ENCODE measurements around the gene ZPR1.
"Not testable (repeated sequence)": the region's sequence is repeated elsewhere in the genome, so short reads cannot be mapped to it uniquely, and the experiment has no call there.

The ZPR1 gene

DNA sequence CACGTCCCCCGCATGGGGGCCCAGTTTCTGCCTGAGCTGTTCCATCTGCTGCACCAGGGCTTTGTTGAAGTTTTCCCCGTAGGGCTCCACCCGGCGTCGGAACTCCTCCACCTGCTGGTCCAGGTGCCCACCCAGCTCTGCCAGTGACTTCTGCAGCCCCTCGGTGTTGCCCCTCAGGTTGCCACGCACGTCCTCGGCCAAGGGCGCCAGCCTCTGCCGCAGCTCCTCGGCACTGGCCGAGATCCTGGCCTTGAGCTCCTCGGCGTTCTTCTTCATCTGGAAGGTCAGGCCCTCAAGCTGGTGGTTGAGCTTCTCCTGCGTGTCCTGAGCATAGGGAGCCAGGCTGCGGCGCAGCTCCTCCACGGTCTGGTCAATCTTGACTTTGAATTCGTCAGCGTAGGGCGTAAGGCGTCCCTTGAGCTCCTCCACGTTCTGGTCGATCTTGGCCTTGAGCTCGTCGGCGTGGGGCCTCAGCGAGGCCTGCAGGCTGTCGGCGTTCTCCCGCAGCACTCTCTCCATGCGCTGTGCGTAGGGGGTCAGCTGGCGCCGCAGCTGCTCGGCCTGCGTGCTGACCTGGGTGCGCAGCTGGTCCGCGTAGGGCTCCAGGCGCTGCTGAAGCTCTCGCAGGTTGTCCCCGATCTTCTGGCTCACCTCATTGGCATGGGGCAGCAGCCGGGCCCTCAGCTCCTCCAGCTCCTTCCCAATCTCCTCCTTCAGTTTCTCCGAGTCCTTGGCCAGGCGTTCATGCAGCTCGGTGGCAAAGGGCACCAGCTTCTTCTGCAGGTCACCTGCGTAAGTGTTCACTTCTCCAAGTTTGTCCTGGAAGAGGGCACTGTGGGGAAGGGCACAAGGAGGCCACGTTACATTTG lies 33.5 kb upstream of the ZPR1 start:
- H3K27ac ChIP-seq (ENCODE audit: low read depth, low read length): no peak overlapping the region
- H3K27me3 ChIP-seq (ENCODE audit: control insufficient read depth in 1 of 2, insufficient read depth in 2 of 2, low read length in 2 of 2): no peaks in the 10 kb centered on the region
- H3K4me3 ChIP-seq (ENCODE audit: low read depth in 1 of 2, low read length in 2 of 2): no peak overlapping the region
- H3K9me3 ChIP-seq (ENCODE audit: low read length): no peaks in the 10 kb centered on the region
- H3K9ac ChIP-seq (ENCODE audit: low read length): no peak overlapping the region
- no peaks in the 10 kb centered on the region for H3K4me1 ChIP-seq (ENCODE audit: insufficient read depth, low read length)
- no peaks in the 10 kb centered on the region for H3K36me3 ChIP-seq (ENCODE audit: insufficient read depth, low read length)

DNA sequence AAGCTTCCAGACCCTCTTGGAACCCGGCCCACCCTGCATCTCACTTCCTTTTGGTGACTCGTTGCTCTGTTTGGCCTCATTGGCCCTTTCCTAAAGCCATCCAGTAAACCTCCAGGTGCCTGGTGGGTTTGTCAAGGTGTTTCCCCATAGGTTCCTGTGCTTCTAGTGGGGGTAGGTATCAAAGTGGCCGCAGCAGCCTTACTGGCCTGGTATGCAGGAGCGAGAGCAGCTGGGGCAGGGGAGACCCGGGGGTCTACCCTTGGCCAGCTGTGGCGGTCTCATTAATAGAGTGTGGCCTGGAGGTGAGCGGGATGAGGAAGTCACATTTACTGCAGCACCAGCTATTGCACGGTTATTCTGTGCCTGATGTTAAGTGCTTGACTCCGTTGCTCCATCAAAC lies 31.2 kb upstream of the ZPR1 start:
- no peaks in the 10 kb centered on the region for H3K36me3 ChIP-seq (ENCODE audit: insufficient read depth, low read length)
- H3K27ac ChIP-seq (ENCODE audit: low read depth, low read length): no peak overlapping the region
- H3K9me3 ChIP-seq (ENCODE audit: low read length): no peaks in the 10 kb centered on the region
- H3K4me1 ChIP-seq (ENCODE audit: insufficient read depth, low read length): no peaks in the 10 kb centered on the region
- H3K27me3 ChIP-seq (ENCODE audit: control insufficient read depth in 1 of 2, insufficient read depth in 2 of 2, low read length in 2 of 2): no peaks in the 10 kb centered on the region
- H3K9ac ChIP-seq (ENCODE audit: low read length): no peak overlapping the region
- no peak overlapping the region for H3K4me3 ChIP-seq (ENCODE audit: low read depth in 1 of 2, low read length in 2 of 2)

DNA sequence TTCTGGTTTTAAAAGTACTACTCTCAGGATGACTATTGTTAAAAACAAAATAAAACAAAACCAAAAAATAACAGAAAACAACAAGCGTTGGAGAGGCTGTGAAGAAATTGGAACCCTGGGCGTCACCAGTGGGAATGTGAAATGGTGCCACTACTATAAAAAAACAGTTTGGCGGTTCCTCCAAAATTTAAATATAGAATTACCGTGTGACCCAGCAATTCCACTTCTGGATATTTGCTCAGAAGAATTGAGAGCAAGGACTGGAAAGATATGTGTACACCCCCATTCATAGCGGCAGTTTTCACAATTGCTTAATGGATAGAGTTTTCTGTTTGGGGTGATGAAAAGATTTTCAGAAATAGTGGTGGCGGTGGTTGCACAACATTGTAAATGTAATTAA lies 26.7 kb upstream of the ZPR1 start:
- Histone ChIP-seq H3K9me3 (ENCODE audit: low read length) (no peaks in the 10 kb centered on the region), H3K27ac (ENCODE audit: low read depth, low read length) (no peak overlapping the region), H3K36me3 (ENCODE audit: insufficient read depth, low read length) (no peaks in the 10 kb centered on the region), H3K9ac (ENCODE audit: low read length) (no peak overlapping the region), H3K4me1 (ENCODE audit: insufficient read depth, low read length) (no peaks in the 10 kb centered on the region), H3K4me3 (ENCODE audit: low read depth in 1 of 2, low read length in 2 of 2) (no peak overlapping the region), H3K27me3 (ENCODE audit: control insufficient read depth in 1 of 2, insufficient read depth in 2 of 2, low read length in 2 of 2) (no peaks in the 10 kb centered on the region)

DNA sequence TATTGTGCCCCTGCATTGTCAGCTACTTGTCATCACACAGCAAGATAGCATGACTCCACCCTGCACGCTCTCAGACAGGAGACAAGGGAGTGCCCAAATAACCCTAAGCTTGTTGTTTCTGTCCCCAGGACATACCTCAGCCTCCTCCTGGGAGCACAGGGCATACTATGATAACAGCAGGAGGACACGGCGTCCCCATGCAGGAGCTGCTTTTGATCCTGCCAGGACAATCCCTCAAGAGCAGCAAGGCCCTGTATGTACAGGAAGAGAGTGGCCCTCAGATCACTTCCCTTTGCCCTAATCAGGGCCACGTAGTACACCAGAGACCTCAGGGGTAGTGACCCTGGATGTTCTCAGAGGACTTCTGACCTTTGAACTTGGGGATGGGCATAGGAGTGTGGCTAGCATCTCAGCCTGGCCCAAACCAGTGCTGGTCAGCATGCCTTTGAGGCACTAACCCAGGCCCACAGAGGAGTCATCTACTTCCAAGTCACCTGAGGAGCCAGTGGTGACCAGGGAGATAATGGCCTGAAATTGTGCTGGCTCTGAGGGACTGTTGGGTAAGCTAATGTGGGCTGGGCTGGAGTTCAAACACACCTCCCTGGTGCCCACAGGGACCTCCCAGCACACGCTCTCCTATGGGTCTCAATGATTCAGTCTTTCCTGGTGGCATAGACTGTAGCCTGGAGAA lies 26.1 kb upstream of the ZPR1 start:
- Histone ChIP-seq H3K4me1 (ENCODE audit: insufficient read depth, low read length) (no peaks in the 10 kb centered on the region), H3K4me3 (ENCODE audit: low read depth in 1 of 2, low read length in 2 of 2) (no peak overlapping the region), H3K27ac (ENCODE audit: low read depth, low read length) (no peak overlapping the region), H3K27me3 (ENCODE audit: control insufficient read depth in 1 of 2, insufficient read depth in 2 of 2, low read length in 2 of 2) (no peaks in the 10 kb centered on the region), H3K36me3 (ENCODE audit: insufficient read depth, low read length) (no peaks in the 10 kb centered on the region), H3K9me3 (ENCODE audit: low read length) (no peaks in the 10 kb centered on the region), H3K9ac (ENCODE audit: low read length) (no peak overlapping the region)

DNA sequence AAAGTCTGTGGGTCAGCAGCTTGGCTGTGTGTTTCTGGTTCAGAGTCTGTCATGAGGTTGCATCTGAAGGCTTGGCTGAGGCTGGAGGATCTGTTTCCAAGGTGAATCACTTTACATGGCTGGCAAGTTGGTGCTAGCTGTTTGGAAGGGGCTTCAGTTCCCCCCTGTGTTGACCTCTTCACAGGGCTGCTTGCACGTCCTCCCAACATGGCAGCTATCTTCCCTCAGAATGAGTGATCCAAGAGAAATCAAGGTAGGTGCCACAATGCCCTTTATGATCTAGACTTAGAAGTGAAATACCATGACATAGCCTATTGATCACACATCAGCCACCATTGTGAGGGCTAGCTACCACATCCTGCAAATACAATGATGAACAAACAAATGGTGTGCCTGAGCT lies 25.3 kb upstream of the ZPR1 start:
- Histone ChIP-seq H3K4me1 (ENCODE audit: insufficient read depth, low read length) (no peaks in the 10 kb centered on the region), H3K4me3 (ENCODE audit: low read depth in 1 of 2, low read length in 2 of 2) (no peak overlapping the region), H3K9ac (ENCODE audit: low read length) (no peak overlapping the region), H3K9me3 (ENCODE audit: low read length) (no peaks in the 10 kb centered on the region), H3K27me3 (ENCODE audit: control insufficient read depth in 1 of 2, insufficient read depth in 2 of 2, low read length in 2 of 2) (no peaks in the 10 kb centered on the region), H3K36me3 (ENCODE audit: insufficient read depth, low read length) (no peaks in the 10 kb centered on the region), H3K27ac (ENCODE audit: low read depth, low read length) (no peak overlapping the region)

DNA sequence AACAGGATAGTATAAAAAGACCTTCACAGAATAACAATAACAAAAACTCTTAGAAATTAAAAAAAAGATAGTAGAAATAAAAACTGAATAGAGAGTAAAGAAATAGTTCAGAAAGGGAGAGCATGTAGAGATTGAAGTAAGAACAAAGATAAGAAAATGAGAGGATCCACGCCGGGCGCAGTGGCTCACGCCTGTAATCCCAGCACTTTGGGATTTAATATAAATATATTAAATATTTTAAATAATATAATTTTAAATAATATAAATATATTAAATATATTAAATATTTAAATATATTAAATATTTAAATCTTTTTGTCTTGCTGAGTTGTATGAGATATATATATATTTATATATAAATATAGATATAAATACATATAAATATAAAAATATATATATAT lies 24.3 kb upstream of the ZPR1 start:
- Histone ChIP-seq H3K27me3 (ENCODE audit: control insufficient read depth in 1 of 2, insufficient read depth in 2 of 2, low read length in 2 of 2) (no peaks in the 10 kb centered on the region), H3K9me3 (ENCODE audit: low read length) (no peaks in the 10 kb centered on the region), H3K4me3 (ENCODE audit: low read depth in 1 of 2, low read length in 2 of 2) (no peak overlapping the region)

DNA sequence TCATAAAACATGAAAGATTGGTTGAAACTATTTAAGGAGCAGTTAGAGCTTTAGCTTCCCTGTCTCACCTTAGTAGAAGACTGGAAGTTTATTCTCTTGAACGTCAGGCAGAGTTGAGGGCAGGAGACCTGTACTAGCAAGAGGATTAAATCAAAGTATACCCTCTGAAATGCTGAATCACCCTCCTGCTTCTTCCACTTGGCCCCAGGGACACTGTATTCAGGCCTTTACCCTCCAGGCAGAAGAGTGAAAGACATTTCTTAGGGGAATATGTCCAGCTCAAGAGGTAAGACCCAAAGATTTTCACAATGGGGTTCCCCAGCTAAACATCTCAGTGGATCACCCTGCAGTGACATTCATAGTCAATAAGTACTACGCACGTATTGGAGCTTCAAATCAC lies 23.4 kb upstream of the ZPR1 start:
- no peak overlapping the region for H3K9ac ChIP-seq (ENCODE audit: low read length)
- no peak overlapping the region for H3K4me3 ChIP-seq (ENCODE audit: low read depth in 1 of 2, low read length in 2 of 2)
- no peaks in the 10 kb centered on the region for H3K27me3 ChIP-seq (ENCODE audit: control insufficient read depth in 1 of 2, insufficient read depth in 2 of 2, low read length in 2 of 2)
- no peaks in the 10 kb centered on the region for H3K4me1 ChIP-seq (ENCODE audit: insufficient read depth, low read length)
- no peaks in the 10 kb centered on the region for H3K36me3 ChIP-seq (ENCODE audit: insufficient read depth, low read length)
- no peaks in the 10 kb centered on the region for H3K9me3 ChIP-seq (ENCODE audit: low read length)
- no peak overlapping the region for H3K27ac ChIP-seq (ENCODE audit: low read depth, low read length)

More for the DNA sequence above, 24.3 kb upstream of the ZPR1 start:
- no peak overlapping the region for H3K27ac ChIP-seq (ENCODE audit: low read depth, low read length)
- no peak overlapping the region for H3K9ac ChIP-seq (ENCODE audit: low read length)
- H3K4me1 ChIP-seq (ENCODE audit: insufficient read depth, low read length): no peaks in the 10 kb centered on the region
- no peaks in the 10 kb centered on the region for H3K36me3 ChIP-seq (ENCODE audit: insufficient read depth, low read length)

DNA sequence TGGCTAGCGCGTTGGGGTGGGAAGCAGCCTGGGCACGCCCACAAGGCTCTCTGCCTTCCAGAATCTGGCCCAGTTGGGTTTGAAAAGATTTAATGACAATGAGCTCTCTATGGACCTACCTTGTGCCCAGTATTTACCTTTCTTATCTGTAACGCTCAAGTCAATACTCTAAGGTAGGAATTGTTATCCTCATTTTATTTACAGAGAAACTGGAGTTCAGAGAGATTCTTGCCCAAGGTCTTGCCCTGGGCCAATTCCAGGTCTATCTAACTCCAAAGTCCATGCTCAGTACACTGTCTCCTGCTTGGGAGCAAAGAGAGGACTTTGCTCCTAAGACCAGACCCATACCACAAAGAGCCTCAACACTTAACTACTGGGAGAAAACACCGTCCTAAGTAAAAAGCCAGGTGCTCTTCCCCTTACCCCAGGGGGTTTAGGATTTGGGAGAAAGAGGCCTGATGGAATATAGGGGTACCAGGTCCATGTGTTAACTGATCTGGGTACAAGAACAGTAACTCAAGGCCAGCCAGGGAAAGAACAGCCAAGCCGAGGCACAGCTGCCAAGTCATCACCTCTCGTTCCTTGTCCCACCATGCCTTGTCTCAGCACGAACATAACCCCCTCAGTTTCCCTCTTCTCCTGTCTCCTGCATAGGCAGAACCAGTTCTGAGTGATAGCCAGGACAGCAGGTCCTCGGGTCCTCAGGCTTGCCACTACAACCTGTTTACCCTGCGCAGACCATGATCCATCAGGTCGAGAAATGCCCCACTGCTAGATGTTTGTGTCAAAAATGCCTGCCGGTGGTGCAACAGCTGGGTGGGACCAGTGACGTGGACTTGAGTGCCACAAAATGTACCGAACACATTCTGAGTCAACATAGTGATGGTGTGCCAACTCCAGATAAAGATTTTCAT lies 20.7 kb upstream of the ZPR1 start:
- H3K9me3 ChIP-seq (ENCODE audit: low read length): no peaks in the 10 kb centered on the region
- H3K27me3 ChIP-seq (ENCODE audit: control insufficient read depth in 1 of 2, insufficient read depth in 2 of 2, low read length in 2 of 2): no peaks in the 10 kb centered on the region
- H3K27ac ChIP-seq (ENCODE audit: low read depth, low read length): no peak overlapping the region
- H3K4me3 ChIP-seq (ENCODE audit: low read depth in 1 of 2, low read length in 2 of 2): no peak overlapping the region
- H3K36me3 ChIP-seq (ENCODE audit: insufficient read depth, low read length): no peaks in the 10 kb centered on the region
- H3K4me1 ChIP-seq (ENCODE audit: insufficient read depth, low read length): no peaks in the 10 kb centered on the region
- no peak overlapping the region for H3K9ac ChIP-seq (ENCODE audit: low read length)

DNA sequence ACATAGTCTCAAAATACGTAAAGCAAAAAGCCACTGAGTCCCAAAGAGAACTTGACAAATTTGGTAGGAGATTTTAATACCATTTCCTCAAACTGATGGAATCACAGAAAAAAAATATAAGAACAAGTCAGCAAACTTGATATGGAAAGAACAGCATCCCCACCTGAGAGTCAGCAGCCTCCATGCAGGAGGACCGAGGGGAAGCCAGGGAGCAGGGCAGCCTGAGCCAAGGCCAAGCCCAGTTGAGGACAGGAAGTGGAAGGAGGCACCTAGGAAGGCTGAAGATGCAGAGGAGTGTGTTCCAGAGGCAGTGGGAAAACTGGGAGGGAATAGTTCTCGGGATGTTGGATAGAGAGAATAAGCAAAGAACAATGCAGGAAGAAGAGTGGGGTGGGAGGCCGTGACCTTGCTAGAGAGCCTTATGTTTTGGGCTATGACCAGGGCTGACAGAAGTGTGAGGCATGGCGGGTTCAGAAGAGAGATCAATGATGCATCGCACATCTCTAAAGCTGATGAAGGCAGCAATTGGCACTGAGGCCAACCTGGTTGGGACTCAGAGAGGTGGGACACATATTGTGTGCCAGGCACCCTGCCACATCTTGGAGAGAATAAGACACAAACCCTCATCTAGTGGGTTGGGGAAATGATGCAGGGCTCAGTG lies 19.9 kb upstream of the ZPR1 start:
- Histone ChIP-seq H3K4me1 (ENCODE audit: insufficient read depth, low read length) (no peaks in the 10 kb centered on the region), H3K9ac (ENCODE audit: low read length) (no peak overlapping the region), H3K4me3 (ENCODE audit: low read depth in 1 of 2, low read length in 2 of 2) (no peak overlapping the region), H3K27ac (ENCODE audit: low read depth, low read length) (no peak overlapping the region), H3K27me3 (ENCODE audit: control insufficient read depth in 1 of 2, insufficient read depth in 2 of 2, low read length in 2 of 2) (no peaks in the 10 kb centered on the region), H3K9me3 (ENCODE audit: low read length) (no peaks in the 10 kb centered on the region), H3K36me3 (ENCODE audit: insufficient read depth, low read length) (no peaks in the 10 kb centered on the region)

DNA sequence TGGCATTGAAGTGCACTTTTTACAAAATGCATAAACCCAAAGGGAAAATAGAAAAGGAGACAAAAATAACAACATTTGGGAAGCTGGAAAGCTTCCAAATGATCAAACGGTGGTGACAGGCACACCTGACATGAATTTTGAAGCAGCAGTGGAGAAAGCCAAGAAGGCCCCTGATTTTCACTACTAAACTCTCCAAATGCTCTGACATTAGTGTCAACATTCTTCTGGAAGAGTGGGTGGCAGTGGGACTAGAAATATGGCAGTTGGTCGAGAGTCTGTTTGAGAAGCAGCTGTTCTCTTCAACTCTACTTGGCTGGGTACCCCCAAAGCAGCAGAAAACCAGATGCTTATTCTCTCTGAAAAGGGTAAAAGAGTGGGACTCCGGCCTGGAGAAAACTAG lies 16.2 kb upstream of the ZPR1 start:
- Histone ChIP-seq H3K9ac (ENCODE audit: low read length) (no peak overlapping the region), H3K27me3 (ENCODE audit: control insufficient read depth in 1 of 2, insufficient read depth in 2 of 2, low read length in 2 of 2) (no peaks in the 10 kb centered on the region), H3K4me3 (ENCODE audit: low read depth in 1 of 2, low read length in 2 of 2) (no peak overlapping the region), H3K36me3 (ENCODE audit: insufficient read depth, low read length) (no peaks in the 10 kb centered on the region), H3K27ac (ENCODE audit: low read depth, low read length) (no peak overlapping the region), H3K4me1 (ENCODE audit: insufficient read depth, low read length) (no peaks in the 10 kb centered on the region), H3K9me3 (ENCODE audit: low read length) (no peaks in the 10 kb centered on the region)

DNA sequence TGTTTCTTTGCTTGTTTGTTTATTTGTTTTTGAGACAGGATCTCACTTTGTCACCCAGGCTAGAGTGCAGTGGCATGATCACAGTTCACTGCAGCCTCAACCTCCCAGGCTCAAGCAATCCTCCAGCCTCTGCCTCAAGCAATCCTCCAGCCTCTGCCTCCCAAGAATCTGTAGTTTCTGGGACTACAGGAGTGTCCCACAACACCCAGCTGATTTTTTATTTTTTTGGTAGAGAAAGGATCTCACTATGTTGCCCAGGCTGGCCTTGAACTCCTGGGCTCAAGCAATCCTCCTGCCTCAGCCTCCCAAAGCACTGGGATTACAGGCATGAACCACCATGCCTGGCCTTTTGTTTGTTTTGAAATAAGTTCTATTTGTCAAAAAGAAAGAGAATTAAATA lies 13.8 kb upstream of the ZPR1 start:
- not testable (repeated sequence) for H3K27ac ChIP-seq (ENCODE audit: low read depth, low read length); H3K27me3 ChIP-seq (ENCODE audit: control insufficient read depth in 1 of 2, insufficient read depth in 2 of 2, low read length in 2 of 2); H3K4me3 ChIP-seq (ENCODE audit: low read depth in 1 of 2, low read length in 2 of 2); H3K9me3 ChIP-seq (ENCODE audit: low read length); H3K9ac ChIP-seq (ENCODE audit: low read length); H3K36me3 ChIP-seq (ENCODE audit: insufficient read depth, low read length); H3K4me1 ChIP-seq (ENCODE audit: insufficient read depth, low read length)

Data from muscle layer of colon (tissue), 2 donors.